Transverse colon (tissue), 4 donors: Measurements from ENCODE around the gene CLDN34. TPM values are rescaled to one million over a fixed set of nuclear protein-coding genes. Genes with fewer than 3 reads are reported as not detected.
A peak's percentile ranks its signal among the peaks of the same experiment; 100 is the strongest.

Source experiments
- DNase-seq: peaks from one replicate; pipeline ENCODE4 v3.0.0-alpha.2; 2019
- H3K27ac ChIP-seq, 4 donors: fragments of 200-600 bp; sonication (generic); 2 replicates each; pipeline ENCODE4 v1.5.1; 2016 to 2018; ENCODE audit warnings: inconsistent platforms in 4 of 4
- H3K27me3 ChIP-seq: fragments of 200-600 bp; sonication (generic); 2 replicates; pipeline ENCODE4 v1.5.1; 2017; ENCODE audit warnings: inconsistent platforms
- H3K36me3 ChIP-seq, 4 donors: fragments of 200-600 bp; sonication (generic); 2 replicates each; pipeline ENCODE4 v1.5.1; 2017 to 2019; ENCODE audit warnings: inconsistent platforms in 4 of 4
- H3K4me1 ChIP-seq, 4 donors: fragments of 200-600 bp; sonication (generic); 2 replicates each; pipeline ENCODE4 v1.5.1; 2017 to 2020; ENCODE audit warnings: inconsistent platforms in 4 of 4
- H3K4me3 ChIP-seq, 4 donors: fragments of 200-600 bp; sonication (generic); 1 replicate in 1 of 4; 2 replicates in 3 of 4; pipeline versions ENCODE4 v1.5.1 to v1.6.1; 2017 to 2019; ENCODE audit warnings: inconsistent platforms in 4 of 4
- H3K9me3 ChIP-seq, 2 donors: fragments of 200-600 bp; sonication (generic); 2 replicates each; pipeline ENCODE4 v1.5.1; 2017 to 2019; ENCODE audit warnings: inconsistent platforms in 2 of 2
- CTCF ChIP-seq, 5 experiments: fragments of 200-600 bp in 3 of 5; fragments of 450-650 bp in 2 of 5; sonication (generic) in 3 of 5; IDR thresholded peaks; 1 replicate in 2 of 5; 2 replicates in 3 of 5; pipeline ENCODE4 v1.5.1; 2016 to 2017; ENCODE audit warnings: antibody characterized with exemption in 5 of 5, inconsistent platforms in 3 of 5, mild to moderate bottlenecking in 2 of 5, moderate library complexity in 1 of 5
- EP300 ChIP-seq: sonication (generic); formaldehyde crosslinking; IDR thresholded peaks from one replicate; pipeline ENCODE4 v1.6.1; 2017; ENCODE audit warnings: antibody characterized with exemption, low read depth
- POLR2A ChIP-seq: fragments of 450-650 bp; IDR thresholded peaks from one replicate; pipeline ENCODE4 v1.6.1; 2016; ENCODE audit warnings: antibody characterized with exemption, mild to moderate bottlenecking, moderate library complexity
- POLR2AphosphoS5 ChIP-seq, 3 donors: sonication (generic); formaldehyde crosslinking; IDR thresholded peaks; one replicate each; pipeline ENCODE4 v1.6.1; 2016; ENCODE audit warnings: antibody characterized with exemption in 3 of 3
- WGBS, 2 donors: methylation state at CpG; one replicate each; pipeline ENCODE4 v1.1.5; 2018; ENCODE audit warnings: low coverage in 1 of 2; 5-methylcytosine and 5-hydroxymethylcytosine counted together
- in situ Hi-C, 4 donors: fragments of 200-750 bp; cut with MboI; loops; one replicate each; pipeline versions ENCODE4 v1.15.0 to v1.15.1; 2017; ENCODE audit warnings: low sequenced_read_pairs in 3 of 4, low pct_ligation_motif_present in 1 of 4, low pct_unique_long_range_greater_than_20kb in 1 of 4
- intact Hi-C: fragments of 100-400 bp; cut with DNase I; formaldehyde crosslinking; loops from one replicate; pipeline ENCODE4 v1.15.1; 2023; ENCODE audit warnings: low total_unique reads
- total RNA-seq, 4 donors: library from RNA; depleted of rRNA; stranded (reverse); fragments of >200 nt; gene quantifications; one replicate each; pipeline ENCODE4 v1.1.0, GENCODE V29; 2016

CLDN34 gene
- total RNA-seq, 4 donors from 2014 or later, result 0.82 TPM; not detected in 3

GRCh38 chrX:10011991-10012390, 44.8 kb downstream of the CLDN34 start:
- Histone ChIP-seq H3K27ac (no peak overlapping the region), H3K9me3 (no peaks in the 10 kb centered on the region), H3K36me3 (no peaks in the 10 kb centered on the region), H3K4me3 (no peak overlapping the region), H3K27me3 (no peaks in the 10 kb centered on the region), H3K4me1 (peaks cover 0 to 3% (median 2%) of the 10 kb centered on the region in 4 donors)
- WGBS, 2 donors, result 51% methylated on average over 9 of the region's 9 CpGs; no CpG with 5 or more reads in 1 of the 2 donors
- TF ChIP-seq POLR2AphosphoS5 (IDR thresholded peaks at IDR 0.05) (no peak), CTCF (IDR thresholded peaks at IDR 0.05) (no peak), EP300 (no peak), POLR2A (no peak)
- intact Hi-C loops, result no loop called here
- in situ Hi-C loops, result no loop called here
- DNase-seq, result no peak

GRCh38 chrX:10014462-10015354, 47.5 kb downstream of the CLDN34 start:
- TF ChIP-seq EP300 (no peak), CTCF (IDR thresholded peaks at IDR 0.05) (no peak), POLR2AphosphoS5 (IDR thresholded peaks at IDR 0.05) (peak in 1 of 3 donors; percentile 42), POLR2A (peak; percentile 22)
- Histone ChIP-seq H3K27ac (peak overlapping the region; percentile 83 to 91 (median 89)), H3K36me3 (no peaks in the 10 kb centered on the region), H3K4me3 (peak overlapping the region; percentile 9 to 71 (median 50)), H3K9me3 (no peaks in the 10 kb centered on the region), H3K27me3 (no peaks in the 10 kb centered on the region), H3K4me1 (peaks cover 3 to 23% (median 10%) of the 10 kb centered on the region in 4 donors)
- 38% methylated on average over 88 of the region's 110 CpGs; no CpG with 5 or more reads in 1 of the 2 donors for WGBS, 2 donors
- intact Hi-C loops, result no loop called here
- DNase-seq, result peak; percentile 88
- in situ Hi-C loops, result no loop called here

DNA sequence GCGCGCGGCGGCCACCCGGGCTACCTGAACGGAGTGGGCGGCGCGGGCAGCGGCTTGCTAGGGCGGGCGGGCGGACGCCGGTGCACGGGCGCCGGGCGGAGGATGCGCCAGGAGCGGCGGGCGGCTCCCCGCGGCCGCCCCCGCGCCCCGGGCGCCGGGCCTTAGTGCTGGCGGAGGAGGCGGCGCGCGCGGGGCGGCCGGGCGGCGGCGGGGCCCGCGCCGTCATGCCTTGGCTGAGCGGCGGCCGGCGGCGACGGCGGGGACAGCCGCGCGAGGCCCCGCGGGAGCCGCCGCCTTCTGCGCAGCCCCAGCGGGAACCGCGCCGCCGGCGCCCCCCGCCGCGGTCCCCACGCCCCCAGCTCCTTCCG, 48.2 kb downstream of the CLDN34 start:
- DNase-seq, result no peak
- H3K27ac ChIP-seq, result peak overlapping the region; percentile 83 to 91 (median 90)
- H3K27me3 ChIP-seq, result no peaks in the 10 kb centered on the region
- 57% methylated on average over 61 of the region's 71 CpGs; no CpG with 5 or more reads in 1 of the 2 donors for WGBS, 2 donors
- TF ChIP-seq POLR2AphosphoS5 (IDR thresholded peaks at IDR 0.05) (no peak), EP300 (no peak), POLR2A (no peak), CTCF (IDR thresholded peaks at IDR 0.05) (no peak)
- no peaks in the 10 kb centered on the region for H3K36me3 ChIP-seq
- peak overlapping the region in 3 of 4 donors; percentile 48 to 71 (median 53) for H3K4me3 ChIP-seq
- peaks cover 3 to 23% (median 10%) of the 10 kb centered on the region in 4 donors for H3K4me1 ChIP-seq
- in situ Hi-C loops, result no loop called here
- intact Hi-C loops, result no loop called here
- no peaks in the 10 kb centered on the region for H3K9me3 ChIP-seq

DNA sequence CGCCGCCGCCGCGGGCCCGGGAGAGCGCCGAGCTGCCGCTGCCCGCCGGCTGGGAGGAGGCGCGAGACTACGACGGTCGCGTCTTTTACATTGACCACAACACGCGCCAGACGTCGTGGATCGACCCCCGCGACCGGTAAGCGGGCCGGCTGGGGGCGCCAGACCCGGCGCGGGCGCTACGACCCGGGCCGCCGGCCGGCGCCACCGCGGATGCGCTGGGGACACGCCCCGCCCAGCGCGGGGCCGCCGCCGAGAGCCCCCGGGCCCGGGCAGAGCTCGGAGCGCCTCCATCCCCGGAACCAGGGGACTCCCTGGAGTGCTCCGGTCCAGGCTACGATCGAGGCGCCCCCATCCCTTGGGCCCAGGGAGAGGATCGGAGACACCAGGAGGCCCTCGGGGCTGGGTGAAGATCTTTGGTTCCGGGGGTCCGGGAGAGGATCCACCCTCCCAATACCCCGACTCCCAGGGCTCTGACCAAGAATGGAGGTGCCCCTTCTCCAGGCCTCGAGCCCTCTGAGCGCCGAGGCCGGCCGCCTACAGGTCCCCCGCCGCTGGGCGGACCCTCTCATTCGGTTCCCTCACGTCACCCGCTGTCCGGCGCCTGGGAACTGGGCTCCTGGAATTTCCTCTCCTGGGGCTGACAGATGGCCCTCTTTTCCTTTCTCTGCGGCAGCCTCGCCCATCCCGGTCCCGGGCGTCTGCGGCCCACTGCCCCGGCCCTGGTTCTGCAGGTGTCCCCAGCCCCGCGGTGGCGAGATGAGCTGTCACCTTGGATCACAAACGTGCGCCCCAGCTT, 48.8 kb downstream of the CLDN34 start:
- TF ChIP-seq POLR2AphosphoS5 (IDR thresholded peaks at IDR 0.05), result no peak
- no peak for TF ChIP-seq POLR2A
- no peak for TF ChIP-seq CTCF (IDR thresholded peaks at IDR 0.05)
- no peak for TF ChIP-seq EP300
- WGBS, 2 donors, result 64% methylated on average over 76 of the region's 87 CpGs; no CpG with 5 or more reads in 1 of the 2 donors
- in situ Hi-C loops, result no loop called here
- Histone ChIP-seq H3K27me3 (no peaks in the 10 kb centered on the region), H3K4me3 (peak overlapping the region; percentile 39 to 56 (median 44)), H3K27ac (peak overlapping the region; percentile 77 to 89 (median 84)), H3K9me3 (no peaks in the 10 kb centered on the region), H3K4me1 (peaks cover 3 to 23% (median 10%) of the 10 kb centered on the region in 4 donors), H3K36me3 (no peaks in the 10 kb centered on the region)
- no peak for DNase-seq
- intact Hi-C loops, result no loop called here
